Right lung (tissue), 5 donors: ENCODE data around the gene MTHFD1L. TPM values are rescaled to one million over a fixed set of nuclear protein-coding genes. Genes with fewer than 3 reads are reported as not detected.
A peak's percentile ranks its signal among the peaks of the same experiment; 100 is the strongest.
"Not testable (repeated sequence)": the region's sequence is repeated elsewhere in the genome, so short reads cannot be mapped to it uniquely, and the experiment has no call there.

Experiments used
- DNase-seq, 2 donors: peaks; one replicate each; pipeline ENCODE4 v3.0.0-alpha.2; 2013
- polyA plus RNA-seq, 5 donors: library from polyadenylated mRNA; unstranded; fragments of 120-200 nt; gene quantifications; one replicate each; pipeline versions ENCODE4 v1.2.1 to v1.2.3, GENCODE V29; 2013; ENCODE audit warnings: inconsistent platforms in 1 of 5, low replicate concordance in 1 of 5; ENCODE audit not compliant: insufficient read length in 5 of 5, insufficient read depth in 1 of 5

MTHFD1L gene
- polyA plus RNA-seq, 5 donors = 13.7 to 18.1 (median 14.5) TPM

DNA sequence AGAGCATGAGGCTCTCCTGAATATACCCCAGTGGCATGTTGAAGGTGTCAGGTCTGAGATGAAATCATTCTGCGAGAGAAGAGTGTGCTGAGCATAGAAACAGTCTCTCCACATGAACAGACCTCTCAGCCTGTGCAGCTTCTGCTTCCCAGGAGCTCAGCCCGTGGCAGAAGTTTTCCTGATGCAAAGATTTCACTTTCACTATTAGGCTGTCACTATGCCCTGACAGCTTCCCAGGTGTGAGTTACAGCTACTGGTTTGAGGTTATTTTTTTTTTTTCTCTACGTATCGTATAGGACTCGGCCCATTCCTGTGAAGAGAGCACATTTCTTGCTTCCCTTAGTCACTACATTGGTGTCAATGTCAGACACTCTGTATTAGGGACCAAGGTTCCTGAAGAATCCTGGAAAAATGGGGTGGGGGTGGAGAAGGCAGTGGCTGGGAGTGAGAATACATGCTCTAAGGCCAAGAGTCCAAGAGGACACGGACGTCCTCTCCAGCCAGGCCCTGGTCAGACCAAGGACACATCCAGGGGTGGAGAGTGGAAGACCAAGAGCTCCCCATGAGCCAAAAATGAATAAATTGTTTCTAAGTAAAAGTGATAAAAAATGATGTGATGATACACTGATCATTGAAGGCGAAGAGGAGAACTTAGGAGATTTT, 253.1 kb downstream of the MTHFD1L start:
- no peak for DNase-seq

DNA sequence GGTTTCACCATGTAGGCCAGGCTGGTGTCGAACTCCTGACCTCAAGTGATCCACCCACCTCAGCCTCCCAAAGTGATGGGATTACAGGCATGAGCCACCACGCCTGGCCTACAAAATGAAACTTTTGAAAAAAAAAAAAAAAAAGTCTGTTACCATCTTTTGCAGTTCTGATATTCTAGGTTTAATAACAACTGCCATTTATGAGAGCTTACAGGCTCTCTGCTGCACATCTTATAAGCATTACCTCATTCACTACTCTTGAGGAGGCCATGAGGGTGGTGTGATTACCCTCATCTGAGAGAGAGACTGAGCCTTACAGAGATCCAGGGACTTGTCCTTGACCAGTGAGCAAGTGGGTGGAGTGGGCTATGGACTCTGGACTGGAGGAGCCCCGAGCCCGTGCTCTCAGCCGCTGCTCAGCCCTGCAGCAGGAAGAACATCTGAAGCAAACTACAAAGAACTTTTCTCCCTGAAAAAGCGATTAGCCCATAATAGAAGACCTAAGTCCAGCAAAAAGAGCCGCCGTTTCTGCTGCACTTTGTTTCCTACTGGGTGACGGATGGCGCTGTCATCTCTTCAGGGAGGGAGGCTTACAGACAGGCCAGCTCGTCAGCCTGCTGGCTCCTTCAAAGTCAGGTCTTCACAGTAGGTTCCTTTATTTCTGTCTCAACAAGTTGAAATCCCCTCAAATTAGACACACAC, 254.5 kb downstream of the MTHFD1L start:
- DNase-seq = no peak

DNA sequence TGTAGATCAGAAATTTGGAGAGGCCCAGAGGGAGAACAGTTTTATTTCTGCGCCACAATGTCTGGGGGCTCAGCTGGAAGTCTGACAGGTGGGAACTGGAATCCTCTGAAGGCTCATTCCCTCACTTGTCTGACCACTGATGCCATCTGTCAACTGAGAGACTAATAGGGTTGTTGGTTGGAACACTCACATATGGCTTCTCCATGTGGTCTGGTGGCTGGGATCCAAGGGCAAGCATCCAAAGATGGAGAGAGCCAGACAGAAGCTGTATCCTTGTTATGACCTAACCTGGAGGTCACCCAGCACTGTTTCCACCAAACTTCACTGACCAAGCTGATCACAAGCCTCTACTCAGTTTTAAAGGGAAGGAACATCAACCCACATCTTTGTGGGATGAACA, 256.4 kb downstream of the MTHFD1L start:
- DNase-seq = peak in 1 of 2 donors; percentile 31

DNA sequence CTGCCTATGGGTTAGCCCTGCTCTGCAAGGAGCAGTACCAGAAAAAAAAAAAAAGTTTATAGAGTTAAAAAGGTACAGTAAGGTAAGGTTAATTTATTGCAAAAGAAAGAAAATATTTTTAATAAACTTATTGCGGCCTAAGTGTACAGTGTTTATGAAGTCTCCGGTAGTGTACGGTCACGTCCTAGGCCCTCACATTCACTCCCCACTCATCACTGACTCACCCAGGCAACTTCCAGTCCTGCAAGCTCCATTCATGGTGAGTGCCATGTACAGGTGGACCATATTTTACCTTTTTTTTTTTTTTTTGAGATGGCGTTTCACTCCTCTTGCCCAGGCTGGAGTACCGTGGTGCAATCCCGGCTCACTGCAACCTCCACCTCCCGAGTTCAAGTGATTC, 258.1 kb downstream of the MTHFD1L start:
- not testable (repeated sequence) for DNase-seq

DNA sequence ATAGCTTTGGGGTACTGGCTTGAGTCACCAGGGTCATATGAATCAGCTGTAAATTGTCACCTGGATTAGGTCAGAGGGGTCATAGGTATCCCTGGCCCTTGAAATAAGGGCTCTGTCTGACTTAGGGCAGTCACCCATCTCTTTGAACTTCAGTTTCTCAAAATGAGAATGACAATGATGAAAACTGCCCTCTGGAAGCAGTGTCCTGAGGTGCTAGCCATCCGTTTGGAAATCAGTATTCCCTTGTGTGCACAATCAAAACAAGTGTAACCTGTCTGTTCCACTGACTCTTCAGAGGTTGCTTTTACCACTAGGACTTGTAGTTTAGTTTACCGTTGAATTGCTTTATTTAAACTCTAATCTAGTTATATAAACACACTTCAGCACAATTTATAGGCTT, 259.7 kb downstream of the MTHFD1L start:
- DNase-seq = not testable (repeated sequence)

DNA sequence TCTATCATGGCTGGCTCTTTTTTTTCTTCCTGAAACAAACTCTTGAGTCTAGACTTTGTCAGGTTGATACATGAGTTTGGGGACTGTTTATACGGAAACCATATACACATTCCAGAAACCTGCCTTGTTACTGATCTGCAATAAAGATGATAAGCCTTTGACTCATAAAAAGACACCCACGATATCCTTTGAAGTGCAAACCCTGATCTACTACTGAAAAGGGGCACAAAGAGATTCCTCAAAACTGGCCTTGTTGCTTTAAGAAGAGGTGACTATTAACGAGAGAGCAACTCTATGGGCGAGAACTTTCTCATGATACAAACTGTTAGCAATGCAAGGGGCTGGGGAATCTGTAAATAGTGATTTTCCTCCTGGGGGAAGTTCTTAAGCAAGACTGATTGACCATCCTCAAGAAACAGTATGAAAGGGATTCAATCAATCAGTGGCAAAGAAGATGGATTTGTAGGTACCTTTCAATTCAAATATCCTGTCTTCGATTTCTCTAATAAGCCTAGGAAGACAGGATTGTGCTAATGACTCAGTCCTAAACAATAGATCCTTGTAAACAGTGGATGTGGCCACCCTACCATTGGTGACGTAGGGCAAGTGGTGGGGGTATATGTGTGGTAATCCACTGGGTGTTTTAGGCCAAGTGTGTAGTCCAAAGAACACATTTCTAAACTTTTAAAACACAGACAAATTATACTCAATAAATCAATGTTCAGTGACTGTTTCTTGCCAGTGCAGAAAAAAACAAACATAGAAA, 260.3 kb downstream of the MTHFD1L start:
- DNase-seq = not testable (repeated sequence)

DNA sequence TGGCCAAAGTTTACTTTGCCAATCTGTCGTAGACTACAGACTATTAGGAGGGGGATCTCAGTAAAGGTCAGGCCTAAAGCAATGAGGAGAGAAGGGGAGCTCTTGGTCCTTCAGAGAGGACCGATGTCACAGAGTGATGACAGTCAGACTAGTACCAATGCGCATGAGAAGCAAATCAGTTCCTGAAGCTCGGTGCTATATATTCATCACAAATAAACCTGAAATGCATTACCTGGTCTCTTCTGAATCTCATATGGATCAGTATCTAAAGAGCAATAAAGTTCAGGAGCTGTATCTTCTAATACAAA, 260.9 kb downstream of the MTHFD1L start:
- not testable (repeated sequence) for DNase-seq

DNA sequence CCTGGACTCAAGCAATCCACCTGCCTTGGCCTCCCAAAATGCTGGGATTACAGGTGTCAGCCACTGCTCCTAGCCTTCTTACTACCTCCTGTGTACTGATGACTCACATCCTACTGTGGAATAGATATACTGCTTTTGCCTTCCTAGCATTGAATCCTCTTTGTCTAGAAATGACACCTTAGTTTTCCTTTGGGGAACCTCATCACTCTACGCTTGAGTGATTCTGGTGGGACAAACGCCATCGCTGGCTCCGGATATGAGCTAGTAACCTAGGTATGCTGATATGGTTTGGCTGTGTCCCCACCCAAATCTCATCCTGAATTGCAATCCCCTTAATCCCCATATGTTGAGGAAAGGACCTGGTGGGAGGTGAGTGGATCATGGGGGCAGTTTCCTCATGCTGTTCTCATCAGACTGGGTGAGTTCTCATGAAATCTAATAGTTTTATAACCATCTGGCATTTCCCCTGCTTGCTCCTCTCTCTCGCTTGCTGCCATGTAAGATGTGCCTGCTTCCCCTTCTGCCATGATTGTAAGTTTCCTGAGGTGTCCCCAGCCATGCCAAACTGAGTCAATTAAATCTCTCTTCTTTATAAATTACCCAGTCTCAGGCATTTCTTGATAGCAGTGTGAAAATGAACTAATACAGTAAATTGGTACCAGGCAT, 261.8 kb downstream of the MTHFD1L start:
- not testable (repeated sequence) for DNase-seq

DNA sequence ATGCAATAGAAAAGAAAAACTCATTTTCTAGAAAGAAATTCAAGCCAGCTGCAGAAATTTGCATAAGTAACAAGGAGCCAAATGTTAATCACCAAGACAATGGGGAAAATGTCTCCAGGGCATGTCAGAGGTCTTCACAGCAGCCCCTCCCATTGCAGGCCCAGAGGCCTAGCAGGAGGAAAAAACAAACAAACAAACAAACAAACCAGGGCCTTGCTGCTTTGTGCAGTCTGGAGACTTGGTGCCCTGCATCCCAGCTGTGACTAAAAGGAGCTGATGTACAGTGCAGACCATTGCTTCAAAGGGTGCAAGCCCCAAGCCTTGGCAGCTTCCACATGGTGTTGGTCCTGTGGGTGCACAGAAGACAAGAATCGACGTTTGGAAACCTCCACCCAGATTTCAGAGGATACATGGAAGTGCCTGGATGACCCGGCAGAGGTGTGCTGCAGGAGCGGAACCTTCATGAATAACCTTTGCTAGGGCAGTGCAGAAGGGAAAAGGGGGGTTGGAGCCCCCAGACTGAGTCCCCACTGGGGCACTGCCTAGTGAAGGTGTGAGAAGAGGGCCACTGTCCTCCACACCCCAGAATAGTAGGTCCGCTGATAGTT, 263.4 kb downstream of the MTHFD1L start:
- no peak for DNase-seq

DNA sequence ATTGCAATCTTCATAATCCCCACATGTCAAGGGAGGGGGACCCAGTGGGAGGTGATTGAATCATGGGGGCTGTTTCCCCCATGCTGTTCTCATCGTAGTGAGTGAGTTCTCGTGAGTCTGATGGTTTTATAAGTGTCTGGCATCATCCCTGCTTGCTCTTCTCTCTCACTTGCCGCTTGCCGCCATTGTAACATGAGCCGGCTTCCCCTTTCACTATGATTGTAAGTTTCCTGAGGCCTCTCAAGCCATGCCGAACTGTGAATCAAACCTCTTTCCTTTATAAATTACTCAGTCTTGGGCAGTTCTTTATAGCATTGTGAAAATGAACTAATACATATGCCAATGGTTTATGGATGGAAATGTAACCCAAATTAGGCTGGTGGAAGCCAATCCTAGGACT, 264.8 kb downstream of the MTHFD1L start:
- no peak for DNase-seq

DNA sequence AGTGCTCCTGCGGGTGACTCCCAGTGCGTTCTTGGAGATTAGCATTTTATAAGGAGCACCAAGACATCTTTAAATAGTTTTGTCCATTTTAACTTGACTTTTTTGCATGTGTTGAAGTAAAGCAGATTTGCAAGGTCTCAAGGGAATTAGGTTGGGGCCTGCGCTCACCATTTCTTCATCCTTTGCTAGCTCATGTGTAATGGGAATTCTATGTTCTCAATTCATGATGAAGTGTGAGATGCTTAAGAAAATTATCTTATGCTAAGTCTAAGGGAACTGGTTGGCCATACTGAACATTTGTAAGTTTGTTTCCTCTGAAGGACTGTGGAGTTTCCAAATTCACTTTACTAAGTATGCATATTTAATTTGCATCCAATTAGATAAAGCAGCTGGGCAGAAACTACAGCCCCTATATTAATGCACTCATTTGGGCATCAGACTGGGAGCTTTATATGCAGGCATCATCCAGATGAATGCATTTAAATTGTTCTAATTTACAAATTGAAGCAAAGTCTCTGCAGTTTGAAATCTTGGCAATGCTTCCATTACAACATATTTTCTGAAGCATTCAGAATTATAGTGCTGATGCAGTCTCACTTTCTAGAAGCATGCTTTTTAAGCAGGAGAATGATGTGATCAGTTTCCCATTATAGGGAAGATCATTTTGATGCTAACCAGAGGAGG, 266.0 kb downstream of the MTHFD1L start:
- peak; percentile 54 to 70 for DNase-seq

DNA sequence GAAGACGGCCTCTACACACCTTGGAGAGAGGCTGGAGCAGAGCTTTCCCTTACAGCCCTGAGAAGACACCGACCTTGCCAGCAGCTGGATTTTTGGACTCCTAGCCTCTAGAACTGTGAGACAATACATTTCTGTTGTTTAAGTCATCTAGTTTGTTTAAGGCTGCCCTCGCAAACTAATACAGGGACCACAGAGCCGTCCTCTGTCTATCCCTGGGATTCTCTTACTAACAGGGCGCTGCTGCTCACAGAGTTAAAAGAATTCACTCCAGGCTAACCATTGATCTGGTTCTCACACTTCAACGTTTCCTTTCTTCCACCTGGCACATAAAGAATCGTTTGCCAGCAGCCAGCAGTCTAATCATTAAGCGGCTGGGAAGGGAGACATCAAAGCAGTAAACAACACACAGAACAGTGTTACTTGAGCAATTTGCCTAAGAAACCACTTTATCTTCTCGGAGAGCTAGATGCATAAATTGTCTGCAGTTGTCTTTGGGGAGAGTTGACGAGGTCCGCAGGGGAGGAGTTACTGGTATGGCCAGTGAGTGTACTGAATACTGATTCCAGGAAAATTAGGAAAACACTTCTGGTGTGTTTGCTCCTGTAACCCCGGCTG, 270.7 kb downstream of the MTHFD1L start:
- no peak for DNase-seq

DNA sequence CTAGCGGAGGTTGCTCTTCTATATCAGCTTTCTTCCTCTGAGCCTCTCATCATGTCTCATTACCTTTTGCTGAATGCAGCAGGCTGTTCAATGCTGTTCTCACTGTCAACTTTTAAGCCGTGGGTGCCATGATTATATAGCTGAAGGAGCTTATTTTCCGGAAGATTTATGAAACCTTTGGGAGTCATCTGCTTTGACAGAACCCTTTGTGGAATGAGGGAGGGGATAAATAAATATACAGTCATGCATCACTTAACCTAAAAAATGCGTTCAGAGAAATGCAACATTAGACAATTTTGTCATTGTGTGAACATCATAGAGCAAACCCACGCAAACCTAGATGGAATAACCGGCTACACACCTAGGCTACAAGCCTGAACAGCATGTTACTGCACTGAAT, 272.0 kb downstream of the MTHFD1L start:
- no peak for DNase-seq

DNA sequence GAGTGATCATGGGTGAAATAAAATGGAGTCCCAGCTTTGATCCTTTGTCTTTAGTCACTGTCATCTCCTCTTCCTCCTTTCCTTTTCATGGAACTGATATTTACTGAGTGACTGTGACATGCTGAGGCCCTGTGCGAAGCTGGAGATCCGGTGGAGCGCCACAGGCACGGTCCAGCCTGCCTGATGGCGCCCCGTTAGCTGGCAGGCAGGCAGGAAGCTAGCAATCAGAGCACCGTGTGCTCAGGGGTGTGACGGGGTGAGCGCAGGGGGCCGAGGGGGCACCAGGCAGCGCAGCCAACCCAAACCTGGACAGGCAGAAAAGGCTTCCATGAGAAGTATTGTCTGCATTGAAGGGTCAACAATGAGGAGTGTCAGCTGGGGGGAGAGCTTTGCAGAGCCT, 274.0 kb downstream of the MTHFD1L start:
- DNase-seq = no peak

DNA sequence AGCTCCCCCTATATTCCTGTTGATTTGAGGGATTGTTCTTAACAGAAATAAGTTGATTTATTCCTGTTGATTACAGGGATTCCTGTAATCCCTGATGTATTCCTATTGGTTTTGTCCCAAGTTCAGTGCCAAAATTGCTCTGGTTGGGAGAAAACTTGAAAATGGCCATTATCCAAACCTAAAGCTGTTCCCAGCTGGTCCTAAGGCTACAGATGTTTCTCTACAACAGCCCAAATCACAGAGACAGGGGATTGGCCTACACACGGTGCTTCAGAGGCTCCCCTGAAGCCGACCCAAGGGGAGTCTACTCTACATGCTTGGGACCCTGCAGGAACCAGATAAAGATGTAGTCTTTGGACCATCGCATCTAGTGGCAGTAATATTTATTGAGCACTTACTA, 275.3 kb downstream of the MTHFD1L start:
- DNase-seq = peak; percentile 78 to 83

DNA sequence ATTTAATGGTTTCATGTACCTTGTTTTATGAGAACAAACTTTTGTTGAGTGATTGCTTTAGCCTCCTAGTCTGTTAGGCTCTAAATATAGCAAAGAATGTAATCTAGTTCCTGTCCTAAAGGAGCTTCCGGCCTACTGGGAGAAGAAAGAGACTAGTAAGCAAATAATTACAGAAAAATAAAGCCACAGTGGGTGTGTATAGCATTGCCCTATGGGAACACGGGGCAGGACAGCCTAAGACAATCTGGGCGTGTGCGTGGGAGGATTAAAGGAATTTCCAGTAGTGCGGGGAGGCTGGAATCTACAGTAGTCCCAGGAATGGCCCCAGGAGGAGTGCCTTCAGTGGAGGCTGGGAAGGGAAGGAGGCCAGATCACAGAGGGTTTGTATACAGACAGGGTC, 276.2 kb downstream of the MTHFD1L start:
- DNase-seq = no peak

DNA sequence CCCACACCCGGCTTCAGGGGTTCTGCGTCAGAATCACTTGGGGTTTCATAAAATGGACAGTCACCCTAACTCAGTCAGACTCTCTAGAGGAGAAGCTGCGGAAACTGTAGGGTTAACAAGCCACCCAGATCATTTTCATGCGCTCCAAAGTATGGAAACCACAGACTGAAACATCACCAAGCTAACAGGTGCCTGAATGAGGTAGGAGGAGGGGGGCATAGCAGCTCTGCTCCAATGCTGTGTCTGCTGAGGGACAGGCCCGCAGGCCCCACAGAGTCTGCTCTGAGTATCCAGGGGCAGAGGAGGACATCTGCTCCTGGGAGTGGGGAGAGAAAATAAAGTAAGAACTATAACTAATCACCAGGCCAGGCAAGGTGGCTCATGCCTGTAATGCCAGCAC, 277.2 kb downstream of the MTHFD1L start:
- DNase-seq = no peak

DNA sequence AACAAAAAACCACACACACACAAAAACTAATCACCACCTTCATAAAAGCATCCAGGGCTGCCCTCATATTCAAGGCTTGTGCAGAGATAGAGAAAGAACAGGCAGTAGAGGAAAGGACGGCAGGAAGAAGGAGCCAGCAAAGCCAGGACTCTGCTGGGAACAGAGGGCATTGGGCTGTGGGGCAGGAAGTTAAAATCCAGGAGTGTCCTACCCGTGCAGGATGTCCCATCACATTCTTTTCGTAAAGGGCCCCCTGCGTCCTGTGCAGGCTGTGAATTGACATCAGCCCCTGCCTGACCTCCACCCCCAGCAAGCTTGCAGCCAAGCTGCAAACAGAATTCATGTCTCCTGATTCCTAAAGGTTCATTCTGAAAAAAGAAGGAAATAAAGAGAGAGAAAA, 277.8 kb downstream of the MTHFD1L start:
- no peak for DNase-seq

DNA sequence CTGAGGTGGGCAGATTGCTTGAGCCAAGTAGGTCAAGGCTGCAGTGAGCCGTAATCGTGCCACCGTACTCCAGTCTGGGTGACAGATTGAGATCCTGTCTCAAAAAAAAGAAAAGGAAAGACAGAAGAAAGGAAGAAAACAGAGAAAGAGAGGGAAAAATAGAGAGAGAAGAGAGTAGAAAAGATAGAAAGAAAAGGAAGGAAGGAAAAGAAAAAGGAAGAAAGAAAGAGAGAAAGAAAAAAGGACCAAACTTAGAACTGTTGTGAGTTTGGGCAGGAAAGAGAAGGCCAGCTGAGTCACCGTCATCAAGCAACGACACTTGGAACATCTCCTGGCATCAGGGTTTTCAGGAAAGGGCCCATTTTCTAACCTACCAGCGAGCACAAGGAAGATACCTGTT, 278.3 kb downstream of the MTHFD1L start:
- DNase-seq = no peak

DNA sequence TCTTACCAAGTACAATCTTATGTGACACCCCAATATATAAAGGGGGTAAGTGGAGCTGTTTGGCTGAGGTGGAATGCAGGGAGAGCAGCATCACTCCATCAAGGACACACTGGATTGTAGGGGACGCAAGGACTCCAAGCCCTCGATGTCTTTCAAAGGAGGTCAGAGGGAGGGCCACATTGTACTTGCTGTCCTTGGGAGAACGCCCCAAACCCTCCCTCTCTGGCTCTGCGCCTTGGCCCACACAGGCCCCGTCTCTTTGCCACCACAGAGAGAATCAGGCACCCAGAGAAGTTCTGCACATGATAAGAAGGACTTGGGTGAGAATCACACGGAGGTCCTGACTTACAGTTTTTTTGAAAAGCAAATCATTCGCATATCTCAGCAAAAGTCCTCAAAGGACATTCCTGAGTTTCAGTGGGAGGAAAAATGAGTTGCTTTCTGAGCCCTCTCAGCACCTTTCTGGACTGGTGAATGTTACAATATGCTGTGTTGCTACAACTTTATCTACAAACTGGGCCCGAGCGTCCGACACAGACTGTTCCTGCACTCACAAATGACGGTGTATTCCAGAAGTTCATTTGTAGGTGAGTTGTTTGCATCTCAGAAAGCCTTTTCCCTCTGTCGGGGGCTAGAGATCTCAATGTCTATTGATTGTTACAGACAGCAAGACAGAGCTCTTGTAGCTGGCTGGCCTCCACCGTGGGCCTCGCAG, 281.8 kb downstream of the MTHFD1L start:
- DNase-seq = no peak
